ENCODE results near the gene AOC2. TPM values are rescaled to one million over a fixed set of nuclear protein-coding genes. Genes with fewer than 3 reads are reported as not detected.
A peak's percentile ranks its signal among the peaks of the same experiment; 100 is the strongest.

Gene AOC2
- total and polyA plus RNA-seq, 2 of the 13 experiments (the other 11 are each of a cell fraction or from before 2014, with no cell fraction given): 1.2 to 3.3 TPM

DNA sequence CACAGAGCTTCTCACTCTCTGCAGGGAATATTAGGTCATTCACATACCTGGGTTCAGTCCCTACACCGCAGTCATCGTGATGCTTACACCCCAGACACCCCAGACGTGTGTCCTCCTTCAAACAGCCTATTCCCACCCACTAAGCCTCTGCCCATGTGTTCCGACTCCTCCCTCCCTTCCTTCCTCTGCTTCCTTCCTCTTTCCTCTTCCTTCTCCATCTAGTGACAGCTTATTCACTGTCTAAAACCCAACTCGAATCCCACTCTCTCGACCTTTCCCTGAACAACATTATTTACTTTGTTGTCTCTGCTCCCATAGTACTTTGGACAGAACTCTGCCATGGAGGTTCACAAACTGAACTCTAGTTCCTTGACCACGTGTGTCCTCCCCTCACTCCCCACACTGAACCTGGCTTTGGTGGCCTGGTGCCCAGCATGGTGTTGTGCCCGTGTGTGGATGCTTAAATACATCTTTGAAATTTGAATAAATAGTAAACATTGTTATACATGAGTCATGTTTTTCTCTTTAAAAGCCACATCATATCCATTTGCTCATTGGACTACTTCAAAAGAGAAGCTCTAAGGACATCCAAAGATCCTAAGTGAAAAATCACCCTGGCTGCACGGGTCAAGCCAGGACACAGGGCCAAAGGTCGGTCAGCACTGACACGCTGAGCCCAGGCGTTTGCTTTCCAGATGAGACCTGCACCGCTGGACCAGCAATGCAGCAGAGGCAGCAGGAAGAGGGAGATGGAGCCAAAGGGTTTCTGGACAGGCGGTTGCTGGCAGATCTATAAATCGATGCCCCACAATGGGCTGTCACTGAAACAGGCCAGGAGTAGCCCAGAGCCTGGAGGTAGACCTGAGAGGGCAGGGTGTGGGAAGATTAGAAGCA lies 42.1 kb downstream of the AOC2 start (continued):
- TF ChIP-seq IRF9 (CRISPR knock-in tag; IDR thresholded peaks at IDR 0.05; ENCODE audit: borderline replicate concordance) (peak; percentile 82), HMGA1 (CRISPR knock-in tag; conservative IDR thresholded peaks at IDR 0.05) (no peak), ZNF431 (CRISPR knock-in tag; IDR thresholded peaks at IDR 0.05; ENCODE audit: borderline replicate concordance, low read depth) (peak; percentile 91), MED8 (CRISPR knock-in tag; IDR thresholded peaks at IDR 0.05; ENCODE audit: insufficient replicate concordance) (no peak), GTF3A (CRISPR knock-in tag; conservative IDR thresholded peaks at IDR 0.05) (peak; percentile 33; the same call in 1 of the 2 replicates), SIN3A (IDR thresholded peaks at IDR 0.05; ENCODE audit: borderline replicate concordance, low read depth, low read length) (peak; percentile 69; the same call in 1 of the 2 replicates), HOXA5 (CRISPR knock-in tag; IDR thresholded peaks at IDR 0.05) (0 out of 2 replicates have a peak, but pooled peaks have one; percentile 2), SRF (IDR thresholded peaks at IDR 0.05; ENCODE audit: low read depth, low read length) (no peak), PPARG (CRISPR knock-in tag; conservative IDR thresholded peaks at IDR 0.05) (peak; percentile 91), ZNF737 (CRISPR knock-in tag; IDR thresholded peaks at IDR 0.05; ENCODE audit: borderline replicate concordance) (no peak; the same call in 1 of the 2 replicates), ZNF335 (CRISPR knock-in tag; IDR thresholded peaks at IDR 0.05) (peak; percentile 63; the same call in 1 of the 2 replicates), HOXA3 (CRISPR knock-in tag; IDR thresholded peaks at IDR 0.05) (peak; percentile 90), ZNF101 (CRISPR knock-in tag; IDR thresholded peaks at IDR 0.05; ENCODE audit: borderline replicate concordance, low read depth) (no peak), TBP (CRISPR knock-in tag; IDR thresholded peaks at IDR 0.05) (peak; percentile 69; the same call in 1 of the 2 replicates), SP5 (CRISPR knock-in tag; IDR thresholded peaks at IDR 0.05; ENCODE audit: borderline replicate concordance, low read depth) (peak; percentile 34), ZSCAN9 (CRISPR knock-in tag; IDR thresholded peaks at IDR 0.05; ENCODE audit: borderline replicate concordance) (no peak), SAP130 (CRISPR knock-in tag; IDR thresholded peaks at IDR 0.05; ENCODE audit: low read depth) (peak; percentile 90), HMG20A (CRISPR knock-in tag; IDR thresholded peaks at IDR 0.05; ENCODE audit: borderline replicate concordance) (peak; percentile 89), PLRG1 (conservative IDR thresholded peaks at IDR 0.05) (no peak), ZUFSP (CRISPR knock-in tag; IDR thresholded peaks at IDR 0.05; ENCODE audit: borderline replicate concordance) (no peak), ZNF598 (CRISPR knock-in tag; IDR thresholded peaks at IDR 0.05; ENCODE audit: borderline replicate concordance) (no peak), ZNF577 (CRISPR knock-in tag; IDR thresholded peaks at IDR 0.05; ENCODE audit: borderline replicate concordance, low read depth) (no peak)
- TF ChIP-seq, protein P1, sequence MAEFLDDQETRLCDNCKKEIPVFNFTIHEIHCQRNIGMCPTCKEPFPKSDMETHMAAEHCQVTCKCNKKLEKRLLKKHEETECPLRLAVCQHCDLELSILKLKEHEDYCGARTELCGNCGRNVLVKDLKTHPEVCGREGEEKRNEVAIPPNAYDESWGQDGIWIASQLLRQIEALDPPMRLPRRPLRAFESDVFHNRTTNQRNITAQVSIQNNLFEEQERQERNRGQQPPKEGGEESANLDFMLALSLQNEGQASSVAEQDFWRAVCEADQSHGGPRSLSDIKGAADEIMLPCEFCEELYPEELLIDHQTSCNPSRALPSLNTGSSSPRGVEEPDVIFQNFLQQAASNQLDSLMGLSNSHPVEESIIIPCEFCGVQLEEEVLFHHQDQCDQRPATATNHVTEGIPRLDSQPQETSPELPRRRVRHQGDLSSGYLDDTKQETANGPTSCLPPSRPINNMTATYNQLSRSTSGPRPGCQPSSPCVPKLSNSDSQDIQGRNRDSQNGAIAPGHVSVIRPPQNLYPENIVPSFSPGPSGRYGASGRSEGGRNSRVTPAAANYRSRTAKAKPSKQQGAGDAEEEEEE (CRISPR knock-in tag; IDR thresholded peaks at IDR 0.05; ENCODE audit: borderline replicate concordance): 0 out of 2 replicates have a peak, but pooled peaks have one; percentile 46
- TF ChIP-seq, protein P2, sequence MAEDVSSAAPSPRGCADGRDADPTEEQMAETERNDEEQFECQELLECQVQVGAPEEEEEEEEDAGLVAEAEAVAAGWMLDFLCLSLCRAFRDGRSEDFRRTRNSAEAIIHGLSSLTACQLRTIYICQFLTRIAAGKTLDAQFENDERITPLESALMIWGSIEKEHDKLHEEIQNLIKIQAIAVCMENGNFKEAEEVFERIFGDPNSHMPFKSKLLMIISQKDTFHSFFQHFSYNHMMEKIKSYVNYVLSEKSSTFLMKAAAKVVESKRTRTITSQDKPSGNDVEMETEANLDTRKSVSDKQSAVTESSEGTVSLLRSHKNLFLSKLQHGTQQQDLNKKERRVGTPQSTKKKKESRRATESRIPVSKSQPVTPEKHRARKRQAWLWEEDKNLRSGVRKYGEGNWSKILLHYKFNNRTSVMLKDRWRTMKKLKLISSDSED (CRISPR knock-in tag; IDR thresholded peaks at IDR 0.05): no peak

Measured in HepG2 (cell line).